Measurements from ENCODE around the gene TOPAZ1.

- no peak for TF ChIP-seq CTCF (conservative IDR thresholded peaks at IDR 0.05; ENCODE audit: low read depth, low read length)
- TF ChIP-seq EZH2 (IDR thresholded peaks at IDR 0.05; ENCODE audit: low read length, unreplicated experiment) = no peak
- no peak for TF ChIP-seq EZH2phosphoT487 (IDR thresholded peaks at IDR 0.05; ENCODE audit: borderline replicate concordance, low read length)
These were observed 113.8 kb downstream of the TOPAZ1 start for GRCh38 chr3:44355362-44356033.
